Hematopoietic multipotent progenitor cell treated with erythropoietin and hydrocortisone succinate and interleukin-3 and kit ligand, for 17 days (in vitro differentiated cells): ENCODE data around the gene ADAMTS12.

Experiments
- DNase-seq: peaks from one replicate; pipeline ENCODE4 v3.0.0-alpha.2; 2015; ENCODE audit warnings: low spot score

ADAMTS12 gene

GRCh38 chr5:33806738-33807442 is 84.9 kb downstream of the ADAMTS12 start:
- no peak for DNase-seq

- no peak for DNase-seq
These were observed 90.5 kb downstream of the ADAMTS12 start for GRCh38 chr5:33801292-33801691.

GRCh38 chr5:33800241-33800950 is 91.4 kb downstream of the ADAMTS12 start:
- DNase-seq: no peak

DNA sequence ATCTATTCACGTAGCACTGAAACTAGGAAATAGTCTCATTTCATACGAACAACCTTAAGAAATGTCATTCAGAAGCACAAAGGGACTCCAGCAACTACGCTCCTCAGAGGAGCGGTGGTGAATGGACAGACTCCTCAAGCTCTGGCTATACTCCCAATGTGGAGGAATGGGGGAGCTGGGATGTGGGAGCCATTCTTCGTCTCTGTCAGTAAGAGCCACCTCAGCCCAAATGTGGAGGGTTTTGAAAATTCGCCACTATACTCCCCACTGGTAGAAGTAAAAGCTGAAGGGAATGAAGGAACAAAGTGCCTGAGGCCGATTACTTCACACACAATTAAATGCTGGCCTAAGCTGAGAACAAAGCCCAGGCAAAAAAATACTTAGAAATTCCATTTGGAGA is 96.3 kb downstream of the ADAMTS12 start:
- DNase-seq: no peak

GRCh38 chr5:33794550-33795181 is 97.1 kb downstream of the ADAMTS12 start:
- no peak for DNase-seq

DNA sequence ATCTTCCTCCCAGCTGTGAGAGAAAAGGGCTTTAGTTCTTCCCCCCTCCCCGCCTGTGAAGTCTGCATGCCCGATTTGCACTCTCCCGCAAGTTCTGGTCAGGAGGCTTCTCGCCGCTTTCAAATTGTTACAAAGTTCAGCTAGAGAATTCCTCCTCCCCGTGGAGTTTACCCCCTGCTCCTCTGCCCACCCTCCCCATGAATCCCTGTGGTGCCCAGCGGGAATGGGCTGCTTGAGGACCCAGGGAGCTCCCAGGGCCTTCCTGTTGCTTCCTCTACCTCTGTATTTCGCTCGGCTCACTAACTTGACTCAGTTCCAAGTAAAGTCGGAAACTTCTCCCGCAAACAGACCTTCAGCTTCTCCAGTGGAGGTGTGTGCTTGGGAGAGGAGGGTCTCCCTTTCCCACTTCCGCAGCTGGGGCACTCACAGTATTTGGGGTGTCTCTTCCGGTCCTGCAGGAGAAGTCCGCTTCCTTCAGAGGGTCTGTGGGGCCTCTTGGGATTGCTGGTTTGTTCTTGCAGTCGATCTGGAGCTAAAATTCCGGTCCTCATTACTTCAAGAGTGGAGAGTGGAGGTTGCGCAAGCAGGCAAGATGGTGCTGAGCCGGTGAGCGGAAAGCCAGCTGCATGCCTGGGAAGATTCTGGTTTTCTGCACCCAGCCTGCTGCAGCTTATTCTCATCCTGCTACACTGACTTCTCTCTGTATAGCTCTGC is 97.8 kb downstream of the ADAMTS12 start:
- no peak for DNase-seq

DNA sequence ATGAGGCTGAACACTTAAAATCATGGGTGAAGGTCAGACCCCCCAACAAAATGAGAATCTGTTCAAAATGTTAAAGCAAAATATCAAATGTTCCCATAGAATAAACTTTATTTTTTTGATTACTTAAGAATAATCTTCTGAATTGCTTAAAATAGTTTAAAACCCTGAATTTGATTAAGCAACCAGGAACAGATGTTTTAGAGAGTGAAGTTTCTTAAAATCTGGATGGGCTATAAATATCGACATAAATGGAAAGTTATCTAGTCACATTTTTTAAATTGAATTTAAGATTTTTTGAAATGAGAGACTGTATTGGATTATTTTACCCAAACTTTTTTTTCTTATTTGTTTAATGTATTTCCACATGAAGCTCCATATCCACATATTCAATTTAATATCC is 98.5 kb downstream of the ADAMTS12 start:
- no peak for DNase-seq

DNA sequence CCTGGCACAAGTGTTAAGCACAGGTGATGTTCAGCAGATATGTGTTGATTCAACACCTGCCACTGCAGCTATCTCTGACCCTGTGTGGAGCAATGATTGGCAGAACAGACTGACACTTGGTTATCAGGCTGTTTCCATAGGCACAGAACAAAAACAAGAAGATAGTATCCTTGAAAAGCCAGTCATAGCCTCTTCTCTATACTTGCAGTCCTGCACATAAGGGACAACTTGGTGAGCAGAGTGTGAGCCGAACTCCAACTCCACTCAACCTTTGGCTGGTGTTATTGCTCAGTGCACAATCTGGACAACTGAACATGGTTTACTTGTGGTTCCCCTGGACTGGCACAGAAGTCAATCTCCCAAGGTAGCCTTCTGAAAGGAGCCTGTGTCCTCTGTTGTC is 99.2 kb downstream of the ADAMTS12 start:
- no peak for DNase-seq

DNA sequence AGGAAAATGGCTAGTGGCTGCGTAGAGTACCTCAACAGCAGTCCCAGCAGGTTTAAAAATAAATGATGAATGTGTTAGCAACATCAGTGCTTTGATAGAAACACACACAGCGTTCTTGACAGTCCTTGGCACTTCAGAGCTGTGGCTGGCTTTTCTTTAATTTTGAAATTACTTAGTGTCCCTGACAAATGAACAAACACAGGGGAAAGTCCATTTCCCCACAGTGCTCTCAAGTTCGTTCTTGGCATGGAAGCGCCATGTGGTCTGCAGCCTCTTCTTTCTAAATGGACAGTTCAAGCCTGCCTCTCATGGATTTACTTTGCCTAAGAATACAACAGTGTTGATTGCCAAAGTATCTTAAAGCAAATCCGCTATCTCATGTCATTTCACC is 102.2 kb downstream of the ADAMTS12 start:
- no peak for DNase-seq

DNA sequence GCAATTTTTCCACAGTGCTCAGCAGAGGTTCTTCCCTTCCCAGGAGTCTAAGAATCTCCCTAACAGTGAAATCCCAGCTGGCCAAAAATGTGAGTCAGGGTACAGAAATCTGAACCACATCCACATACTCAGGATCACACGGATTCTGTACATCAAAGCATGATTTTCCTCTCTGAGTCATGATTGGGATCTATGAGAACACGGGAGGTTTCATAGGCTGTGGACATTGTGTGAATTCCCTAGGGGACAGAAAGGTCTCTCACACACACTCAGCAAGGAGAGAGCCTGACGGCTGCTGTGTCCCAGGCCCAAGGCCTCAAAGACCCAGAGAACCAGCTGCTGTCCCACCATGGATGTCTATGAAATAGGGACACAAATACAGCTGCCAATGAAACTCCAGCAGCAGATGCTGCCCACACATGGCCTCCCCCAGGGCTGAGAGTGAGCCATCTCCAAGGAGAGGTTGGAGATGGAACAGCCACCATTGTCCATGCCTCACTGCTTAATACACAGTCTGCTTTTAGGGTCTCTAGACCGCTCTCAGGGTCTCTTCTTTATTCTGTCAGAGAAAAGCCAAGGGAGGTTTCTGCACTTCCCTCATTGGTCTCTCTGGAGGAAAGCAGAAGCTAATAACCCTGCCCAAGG is 102.7 kb downstream of the ADAMTS12 start:
- DNase-seq: no peak

DNA sequence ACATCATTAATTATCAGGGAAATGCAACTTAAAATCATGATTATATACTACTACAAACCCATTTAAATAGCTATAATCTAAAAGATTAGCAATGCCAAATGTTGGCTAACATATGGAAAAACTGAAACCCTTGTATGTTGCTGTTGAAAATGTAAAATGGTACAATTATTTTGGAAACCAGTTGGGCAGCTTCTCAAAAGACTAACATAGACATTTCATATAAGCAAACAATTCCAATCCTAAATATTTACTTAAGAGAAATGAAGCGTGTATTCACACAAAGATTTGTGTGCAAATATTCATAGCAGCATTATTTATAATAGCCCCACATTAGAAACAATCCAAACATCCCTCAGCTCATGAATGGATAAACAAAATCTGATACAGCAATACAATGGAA is 106.2 kb downstream of the ADAMTS12 start:
- DNase-seq: no peak

DNA sequence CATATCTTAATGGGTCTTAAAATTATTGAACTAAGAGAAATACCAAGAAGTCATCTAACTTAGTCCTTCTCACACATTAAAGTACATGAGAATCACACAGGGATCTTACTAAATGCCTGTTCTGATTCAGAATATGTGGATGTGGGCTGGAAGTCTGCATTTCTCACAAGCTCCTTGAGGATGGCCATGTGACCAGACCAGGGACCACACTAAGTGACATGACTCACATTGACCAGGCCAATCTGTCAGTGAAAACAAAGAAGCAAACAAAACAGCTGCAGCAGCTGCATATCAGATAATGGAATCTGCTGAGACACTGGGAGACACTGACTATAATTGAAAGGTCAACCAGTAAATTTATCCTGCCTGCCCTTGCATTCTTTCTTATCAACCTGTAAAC is 110.5 kb downstream of the ADAMTS12 start:
- no peak for DNase-seq

DNA sequence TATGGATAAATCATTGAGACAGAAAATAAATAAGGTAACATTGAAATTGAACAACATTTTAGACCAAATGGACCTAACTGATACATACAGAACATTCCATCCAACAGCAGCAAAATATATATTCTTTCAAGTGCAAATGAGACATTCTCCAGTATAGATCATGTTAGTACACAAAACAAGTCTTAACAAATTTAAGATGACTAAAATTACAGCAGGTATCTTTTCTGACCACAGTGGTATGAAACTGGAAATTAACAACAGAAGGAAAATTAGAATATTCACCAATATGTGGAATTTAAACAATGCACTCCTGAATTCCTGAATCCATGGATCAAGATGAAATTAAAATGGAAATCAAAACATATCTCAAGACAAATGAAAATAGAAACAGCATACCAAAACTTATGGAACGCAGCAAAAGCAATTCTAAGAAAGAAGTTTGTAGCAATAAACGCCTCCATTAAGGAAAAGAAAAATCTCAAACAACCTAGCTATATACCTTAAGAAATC is 115.6 kb downstream of the ADAMTS12 start:
- no peak for DNase-seq

DNA sequence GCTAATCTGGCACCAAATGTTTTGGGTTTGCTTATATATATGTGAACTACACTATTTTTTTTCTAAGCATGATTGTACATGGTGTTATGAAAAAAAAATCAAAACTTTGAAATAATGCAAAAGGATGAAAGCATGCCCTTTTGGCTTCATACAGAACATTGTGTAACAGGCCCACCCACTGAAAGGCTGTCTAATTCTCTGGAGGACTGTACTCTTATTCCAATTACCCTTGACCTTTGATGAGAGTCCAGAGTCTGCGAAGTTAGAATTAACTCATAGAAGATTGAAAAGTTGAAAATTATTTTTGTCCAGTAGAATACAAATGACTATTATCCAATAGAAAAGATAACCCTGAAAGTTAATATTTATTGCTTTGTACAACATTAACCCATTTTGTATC is 117.4 kb downstream of the ADAMTS12 start:
- DNase-seq: no peak

- no peak for DNase-seq
These were observed 119.4 kb downstream of the ADAMTS12 start for GRCh38 chr5:33772380-33772897.

DNA sequence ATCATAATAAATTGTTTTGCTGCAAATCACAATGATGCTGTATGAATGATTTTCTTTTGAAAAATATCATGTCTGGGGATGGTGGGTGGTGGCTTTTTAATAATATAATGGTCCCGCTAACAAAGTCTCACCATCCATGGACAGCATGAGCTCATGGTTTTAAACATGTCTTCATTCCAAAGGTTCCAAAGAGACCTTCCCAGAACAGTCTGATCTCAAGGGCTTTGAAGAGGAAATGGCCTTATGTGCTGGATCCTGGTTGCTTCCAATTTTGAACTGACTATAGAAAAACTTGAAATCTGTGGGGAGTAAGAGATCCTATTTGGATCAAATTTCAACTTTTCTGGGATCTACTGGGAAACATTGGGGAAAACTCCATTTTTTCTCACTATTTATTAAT is 121.8 kb downstream of the ADAMTS12 start:
- no peak for DNase-seq

GRCh38 chr5:33769196-33769595 is 122.6 kb downstream of the ADAMTS12 start:
- no peak for DNase-seq

GRCh38 chr5:33766023-33766422 is 125.8 kb downstream of the ADAMTS12 start:
- no peak for DNase-seq

DNA sequence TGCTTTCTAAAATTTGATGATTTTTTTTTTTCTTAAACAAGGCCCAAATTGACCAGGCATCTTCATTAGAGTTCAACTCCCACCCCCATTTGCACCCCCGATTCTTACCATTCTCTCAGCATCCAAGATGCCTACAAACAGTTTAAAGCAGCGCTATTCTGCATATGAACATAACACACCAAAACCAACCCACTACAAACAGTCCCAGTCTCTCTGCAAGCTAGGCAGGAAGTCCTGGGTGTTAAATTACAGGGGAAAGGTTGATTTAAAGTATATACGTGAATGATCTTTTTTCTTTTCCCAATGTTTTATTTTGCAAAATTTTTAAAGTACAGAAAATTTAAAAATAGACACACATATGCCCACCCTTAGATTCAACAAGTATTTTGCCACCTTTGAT is 127.0 kb downstream of the ADAMTS12 start:
- no peak for DNase-seq

DNA sequence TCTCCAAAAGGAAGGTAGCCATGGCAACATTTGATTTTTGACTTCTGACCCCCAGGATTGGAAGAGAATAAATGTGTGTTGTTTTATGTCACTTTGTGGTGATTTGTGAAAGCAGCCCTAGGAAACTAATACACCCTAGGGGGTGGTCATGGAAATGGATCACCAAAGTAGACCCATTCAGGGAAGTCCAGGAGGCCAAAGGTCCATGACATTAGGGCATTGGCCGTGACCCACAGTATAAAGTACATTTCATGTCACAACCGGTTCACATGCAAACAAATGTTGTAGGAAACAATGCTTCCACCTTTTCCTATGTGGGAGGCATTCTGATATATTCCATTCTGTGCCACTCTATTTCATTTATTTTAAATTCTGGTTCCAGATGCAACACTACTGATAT is 128.4 kb downstream of the ADAMTS12 start:
- no peak for DNase-seq

DNA sequence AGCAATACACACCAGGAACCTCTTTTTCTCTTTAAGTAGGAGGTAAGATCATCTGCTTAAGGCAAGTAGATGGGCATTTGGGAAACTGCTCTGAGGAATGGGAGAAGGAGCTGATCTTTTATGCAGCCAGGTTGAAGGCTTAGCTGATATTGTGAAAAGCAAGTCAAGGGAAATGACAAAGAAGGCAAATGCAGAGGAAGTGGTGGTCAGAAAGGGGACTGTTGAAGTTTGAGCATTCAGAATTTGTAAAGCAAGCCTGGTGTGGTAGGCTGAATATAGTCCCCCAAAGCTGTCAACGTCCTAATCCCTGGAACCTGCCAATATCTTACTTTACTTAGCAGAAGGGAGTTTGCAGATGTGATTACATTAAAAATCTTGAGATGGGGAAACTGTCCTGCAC is 128.9 kb downstream of the ADAMTS12 start:
- no peak for DNase-seq

DNA sequence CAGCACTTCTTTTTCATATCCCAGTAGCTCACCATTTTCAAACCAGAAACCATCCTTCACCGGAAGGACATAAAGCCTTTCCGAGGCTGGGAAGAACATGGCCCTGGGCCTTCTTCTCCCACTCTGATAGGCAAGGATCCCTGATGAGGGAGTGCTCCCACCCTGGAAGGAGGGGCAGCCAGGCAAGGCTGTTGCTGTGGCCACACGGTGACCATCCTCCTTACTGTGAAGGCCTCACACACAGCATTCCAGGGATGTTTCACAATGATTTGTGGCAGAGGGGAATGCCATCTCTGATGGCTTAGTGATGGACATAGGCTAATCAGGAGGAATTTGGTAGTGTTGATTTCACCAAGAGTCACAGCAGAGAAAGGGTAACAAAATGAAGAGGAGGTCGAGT is 130.7 kb downstream of the ADAMTS12 start:
- no peak for DNase-seq
